ENCODE measurements around the gene DBN1.

DBN1 gene

GRCh38 chr5:177455661-177456590, 17.5 kb downstream of the DBN1 start:
- peak; percentile 87 for DNase-seq

- DNase-seq, result peak; percentile 84
These were observed 18.3 kb downstream of the DBN1 start for GRCh38 chr5:177455036-177455660.

GRCh38 chr5:177454397-177455035, 18.9 kb downstream of the DBN1 start:
- DNase-seq, result peak; percentile 83

GRCh38 chr5:177453852-177454396, 19.5 kb downstream of the DBN1 start:
- no peak for DNase-seq

- no peak for DNase-seq
These were observed 20.5 kb downstream of the DBN1 start for GRCh38 chr5:177452688-177453638.

GRCh38 chr5:177450667-177451424, 22.6 kb downstream of the DBN1 start:
- DNase-seq, result no peak

GRCh38 chr5:177449140-177450061, 24.0 kb downstream of the DBN1 start:
- no peak for DNase-seq

GRCh38 chr5:177448244-177448950, 25.0 kb downstream of the DBN1 start:
- no peak for DNase-seq

- DNase-seq, result peak; percentile 2
These were observed 25.7 kb downstream of the DBN1 start for GRCh38 chr5:177447611-177448243.

GRCh38 chr5:177447066-177447610, 26.3 kb downstream of the DBN1 start:
- DNase-seq, result peak; percentile 56

GRCh38 chr5:177446200-177447065, 27.0 kb downstream of the DBN1 start, which contains the start of gene PRR7:
PRR7 (plus strand) TSS chr5:177446814; CDS start chr5:177455068, 8,254 bp downstream.
- peak; percentile 65 for DNase-seq

GRCh38 chr5:177445917-177446199, 27.6 kb downstream of the DBN1 start:
- no peak for DNase-seq

GRCh38 chr5:177445052-177445916, 28.1 kb downstream of the DBN1 start:
- DNase-seq, result no peak

- DNase-seq, result no peak
These were observed 29.1 kb downstream of the DBN1 start for GRCh38 chr5:177444106-177445051.

GRCh38 chr5:177443144-177443983, 30.1 kb downstream of the DBN1 start:
- no peak for DNase-seq
